Measurements from ENCODE around the gene TRMT6. TPM values are rescaled to one million over a fixed set of nuclear protein-coding genes. Genes with fewer than 3 reads are reported as not detected.

The TRMT6 gene
- total RNA-seq, 1 experiment from 2014 or later = 16.2 TPM

GRCh38 chr20:5900908-5901307 lies 49.4 kb downstream of the TRMT6 start:
- CTCF ChIA-PET = no interaction called here
- no peak for DNase-seq
- H3K4me3 ChIP-seq = no peak overlapping the region

GRCh38 chr20:5899444-5899843 lies 50.9 kb downstream of the TRMT6 start:
- POLR2A ChIA-PET (ENCODE audit: unreplicated experiment) = interaction anchor here (0.6 kb wide), 1 partner anchor 42 kb away, joined by 4 read pairs; no protein-coding TSS in a partner anchor
- Histone ChIP-seq H2AFZ (no peak overlapping the region), H3K4me2 (no peak overlapping the region), H3K4me1 (replicated peaks; ENCODE audit: insufficient read depth) (no peaks in the 10 kb centered on the region), H3K4me3 (no peak overlapping the region), H3K79me2 (ENCODE audit: low read depth) (no peaks in the 10 kb centered on the region), H3K27ac (no peak overlapping the region), H3K36me3 (ENCODE audit: low read depth) (no peaks in the 10 kb centered on the region), H3K9me3 (ENCODE audit: insufficient read depth, low read depth) (no peaks in the 10 kb centered on the region), H3K9me2 (ENCODE audit: insufficient read depth) (no peaks in the 10 kb centered on the region), H3K27me3 (ENCODE audit: insufficient read depth, low read depth) (peaks cover 79% of the 10 kb centered on the region), H4K20me1 (ENCODE audit: insufficient read depth) (no peaks in the 10 kb centered on the region), H3F3A (ENCODE audit: insufficient read depth, low read depth) (no peaks in the 10 kb centered on the region)
- no TSS peak for BruUV-seq (replicated peaks)
- TF ChIP-seq EZH2 (IDR thresholded peaks at IDR 0.05; ENCODE audit: low read depth) (no peak), CTCF (conservative IDR thresholded peaks at IDR 0.05) (no peak)
- CTCF ChIA-PET = no interaction called here
- no peak for DNase-seq
- intact Hi-C loops (cut with micrococcal nuclease; ENCODE audit: unreplicated experiment) = no loop called here

More at GRCh38 chr20:5900908-5901307, 49.4 kb downstream of the TRMT6 start:
- Histone ChIP-seq H3K79me2 (ENCODE audit: low read depth) (no peaks in the 10 kb centered on the region), H3K9me3 (ENCODE audit: insufficient read depth, low read depth) (no peaks in the 10 kb centered on the region), H3F3A (ENCODE audit: insufficient read depth, low read depth) (no peaks in the 10 kb centered on the region), H4K20me1 (ENCODE audit: insufficient read depth) (no peaks in the 10 kb centered on the region), H3K27ac (no peak overlapping the region), H3K4me1 (replicated peaks; ENCODE audit: insufficient read depth) (no peaks in the 10 kb centered on the region), H3K36me3 (ENCODE audit: low read depth) (no peaks in the 10 kb centered on the region), H3K9me2 (ENCODE audit: insufficient read depth) (no peaks in the 10 kb centered on the region), H3K27me3 (ENCODE audit: insufficient read depth, low read depth) (peaks cover 79% of the 10 kb centered on the region), H3K4me2 (no peak overlapping the region), H2AFZ (no peak overlapping the region)
- POLR2A ChIA-PET (ENCODE audit: unreplicated experiment) = no interaction called here
- BruUV-seq (replicated peaks) = no TSS peak
- TF ChIP-seq CTCF (conservative IDR thresholded peaks at IDR 0.05) = no peak
- TF ChIP-seq EZH2 (IDR thresholded peaks at IDR 0.05; ENCODE audit: low read depth) = no peak
- intact Hi-C loops (cut with micrococcal nuclease; ENCODE audit: unreplicated experiment) = no loop called here

GRCh38 chr20:5895626-5896025 lies 54.7 kb downstream of the TRMT6 start:
- no peak for DNase-seq
- Histone ChIP-seq H3K4me2 (no peak overlapping the region), H3K27me3 (ENCODE audit: insufficient read depth, low read depth) (peaks cover 62% of the 10 kb centered on the region), H3K36me3 (ENCODE audit: low read depth) (no peaks in the 10 kb centered on the region), H3K9me3 (ENCODE audit: insufficient read depth, low read depth) (no peaks in the 10 kb centered on the region), H3K4me3 (no peak overlapping the region), H2AFZ (no peak overlapping the region), H3F3A (ENCODE audit: insufficient read depth, low read depth) (no peaks in the 10 kb centered on the region), H3K79me2 (ENCODE audit: low read depth) (no peaks in the 10 kb centered on the region), H3K4me1 (replicated peaks; ENCODE audit: insufficient read depth) (no peaks in the 10 kb centered on the region), H3K9me2 (ENCODE audit: insufficient read depth) (no peaks in the 10 kb centered on the region), H4K20me1 (ENCODE audit: insufficient read depth) (no peaks in the 10 kb centered on the region), H3K27ac (no peak overlapping the region)
- ChIA-PET CTCF (no interaction called here), POLR2A (ENCODE audit: unreplicated experiment) (no interaction called here)
- BruUV-seq (replicated peaks) = no TSS peak
- no peak for TF ChIP-seq EZH2 (IDR thresholded peaks at IDR 0.05; ENCODE audit: low read depth)
- no peak for TF ChIP-seq CTCF (conservative IDR thresholded peaks at IDR 0.05)
- intact Hi-C loops (cut with micrococcal nuclease; ENCODE audit: unreplicated experiment) = no loop called here

Data from PC-9 (cell line).